Uterus (tissue), 2 donors: Measurements from ENCODE around the gene MESP1.
"Not testable (repeated sequence)": the region's sequence is repeated elsewhere in the genome, so short reads cannot be mapped to it uniquely, and the experiment has no call there.

Experiments
- POLR2A ChIP-seq, 2 donors: fragments of 450-650 bp; IDR thresholded peaks; one replicate each; pipeline ENCODE4 v1.6.1; 2016; ENCODE audit warnings: antibody characterized with exemption in 2 of 2, mild to moderate bottlenecking in 1 of 2, moderate library complexity in 1 of 2
- TF ChIP-seq, protein P1 (sequence below), 4 experiments: fragments of 200-600 bp in 2 of 4; fragments of 450-650 bp in 2 of 4; sonication (generic) in 2 of 4; IDR thresholded peaks; one replicate each; pipeline ENCODE4 v1.5.1; 2016 to 2019; ENCODE audit warnings: antibody characterized with exemption in 4 of 4, mild to moderate bottlenecking in 2 of 4, moderate library complexity in 1 of 4

DNA sequence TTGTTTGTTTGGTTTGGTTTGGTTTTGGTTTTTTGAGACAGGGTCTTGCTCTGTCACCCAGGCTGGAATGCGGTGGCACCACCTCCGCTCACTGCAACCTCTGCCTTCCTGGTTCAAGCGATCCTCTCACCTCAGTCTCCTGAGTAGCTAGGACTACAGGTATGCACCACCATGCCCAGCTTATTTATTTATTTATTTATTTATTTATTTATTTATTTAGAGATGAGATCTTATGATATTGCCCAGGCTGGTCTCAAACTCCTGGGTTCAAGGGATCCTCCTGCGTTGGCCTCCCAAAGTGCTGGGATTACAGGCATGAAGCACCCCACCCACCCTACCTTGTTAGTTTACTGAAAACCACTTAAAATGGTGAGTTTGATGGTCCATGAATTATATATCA is 37.5 kb upstream of the MESP1 start:
- TF ChIP-seq, protein P1, sequence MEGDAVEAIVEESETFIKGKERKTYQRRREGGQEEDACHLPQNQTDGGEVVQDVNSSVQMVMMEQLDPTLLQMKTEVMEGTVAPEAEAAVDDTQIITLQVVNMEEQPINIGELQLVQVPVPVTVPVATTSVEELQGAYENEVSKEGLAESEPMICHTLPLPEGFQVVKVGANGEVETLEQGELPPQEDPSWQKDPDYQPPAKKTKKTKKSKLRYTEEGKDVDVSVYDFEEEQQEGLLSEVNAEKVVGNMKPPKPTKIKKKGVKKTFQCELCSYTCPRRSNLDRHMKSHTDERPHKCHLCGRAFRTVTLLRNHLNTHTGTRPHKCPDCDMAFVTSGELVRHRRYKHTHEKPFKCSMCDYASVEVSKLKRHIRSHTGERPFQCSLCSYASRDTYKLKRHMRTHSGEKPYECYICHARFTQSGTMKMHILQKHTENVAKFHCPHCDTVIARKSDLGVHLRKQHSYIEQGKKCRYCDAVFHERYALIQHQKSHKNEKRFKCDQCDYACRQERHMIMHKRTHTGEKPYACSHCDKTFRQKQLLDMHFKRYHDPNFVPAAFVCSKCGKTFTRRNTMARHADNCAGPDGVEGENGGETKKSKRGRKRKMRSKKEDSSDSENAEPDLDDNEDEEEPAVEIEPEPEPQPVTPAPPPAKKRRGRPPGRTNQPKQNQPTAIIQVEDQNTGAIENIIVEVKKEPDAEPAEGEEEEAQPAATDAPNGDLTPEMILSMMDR (IDR thresholded peaks at IDR 0.05), result not testable (repeated sequence)
- TF ChIP-seq POLR2A (IDR thresholded peaks at IDR 0.05), result not testable (repeated sequence)
